Adipocyte (in vitro differentiated cells): ENCODE data around the gene ZNF862.
"Not testable (repeated sequence)": the region's sequence is repeated elsewhere in the genome, so short reads cannot be mapped to it uniquely, and the experiment has no call there.

Source experiments
- DNase-seq: peaks from one replicate; pipeline ENCODE4 v3.0.0-alpha.2; 2015; ENCODE audit warnings: low read depth
- H3K27me3 ChIP-seq: replicated peaks from 2 replicates; pipeline ENCODE4 v1.7.0; 2013; ENCODE audit warnings: mild to moderate bottlenecking, low read length, moderate library complexity; ENCODE audit not compliant: control insufficient read depth, insufficient read depth
- H3K36me3 ChIP-seq: 2 replicates; pipeline ENCODE4 v1.7.0; 2013; ENCODE audit warnings: low read length, mild to moderate bottlenecking, moderate library complexity; ENCODE audit not compliant: control insufficient read depth, insufficient read depth, severe bottlenecking
- H3K4me1 ChIP-seq: 2 replicates; pipeline ENCODE4 v1.7.0; 2013; ENCODE audit warnings: mild to moderate bottlenecking, low read length, moderate library complexity; ENCODE audit not compliant: control insufficient read depth, insufficient read depth
- H3K4me3 ChIP-seq: 2 replicates; pipeline ENCODE4 v1.7.0; 2013; ENCODE audit warnings: mild to moderate bottlenecking, low read length, moderate library complexity
- H3K9ac ChIP-seq: 2 replicates; pipeline ENCODE4 v1.7.0; 2013; ENCODE audit warnings: mild to moderate bottlenecking, low read length, moderate library complexity
- H3K9me3 ChIP-seq: 2 replicates; pipeline ENCODE4 v1.7.0; 2013; ENCODE audit warnings: mild to moderate bottlenecking, low read length, moderate library complexity; ENCODE audit not compliant: control insufficient read depth

Gene ZNF862

GRCh38 chr7:149885191-149886017, 47.2 kb downstream of the ZNF862 start:
- Histone ChIP-seq H3K9ac (no peak overlapping the region), H3K27me3 (peaks cover 3% of the 10 kb centered on the region), H3K36me3 (no peaks in the 10 kb centered on the region), H3K4me3 (no peak overlapping the region), H3K9me3 (no peaks in the 10 kb centered on the region), H3K4me1 (peaks cover 4% of the 10 kb centered on the region)
- DNase-seq, result no peak

GRCh38 chr7:149886018-149886415, 47.8 kb downstream of the ZNF862 start:
- Histone ChIP-seq H3K4me3 (no peak overlapping the region), H3K27me3 (peaks cover 3% of the 10 kb centered on the region), H3K9me3 (no peaks in the 10 kb centered on the region), H3K36me3 (no peaks in the 10 kb centered on the region), H3K9ac (no peak overlapping the region), H3K4me1 (peaks cover 4% of the 10 kb centered on the region)
- DNase-seq, result no peak

- Histone ChIP-seq H3K9ac (no peak overlapping the region), H3K4me3 (no peak overlapping the region), H3K36me3 (no peaks in the 10 kb centered on the region), H3K27me3 (peaks cover 3% of the 10 kb centered on the region), H3K9me3 (no peaks in the 10 kb centered on the region), H3K4me1 (peaks cover 4% of the 10 kb centered on the region)
- no peak for DNase-seq
Observed at GRCh38 chr7:149887311-149887710, 49.1 kb downstream of the ZNF862 start.

GRCh38 chr7:149890715-149891114, 52.5 kb downstream of the ZNF862 start:
- not testable (repeated sequence) for H3K4me3 ChIP-seq

GRCh38 chr7:149894957-149895356, 56.8 kb downstream of the ZNF862 start:
- H3K36me3 ChIP-seq, H3K4me3 ChIP-seq, H3K4me1 ChIP-seq, H3K9ac ChIP-seq, H3K9me3 ChIP-seq, DNase-seq, H3K27me3 ChIP-seq: not testable (repeated sequence)

More at GRCh38 chr7:149890715-149891114, 52.5 kb downstream of the ZNF862 start:
- H3K4me1 ChIP-seq, H3K36me3 ChIP-seq, H3K9me3 ChIP-seq, H3K9ac ChIP-seq, DNase-seq, H3K27me3 ChIP-seq: not testable (repeated sequence)

- H3K4me1 ChIP-seq, H3K9me3 ChIP-seq, H3K9ac ChIP-seq, DNase-seq, H3K27me3 ChIP-seq, H3K4me3 ChIP-seq, H3K36me3 ChIP-seq: not testable (repeated sequence)
Observed at GRCh38 chr7:149907776-149908376, 69.7 kb downstream of the ZNF862 start.

- H3K36me3 ChIP-seq, H3K4me1 ChIP-seq, H3K9ac ChIP-seq, DNase-seq, H3K4me3 ChIP-seq, H3K9me3 ChIP-seq, H3K27me3 ChIP-seq: not testable (repeated sequence)
Observed at GRCh38 chr7:149910219-149910618, 72.0 kb downstream of the ZNF862 start.

GRCh38 chr7:149912126-149912525, 74.0 kb downstream of the ZNF862 start:
- not testable (repeated sequence) for H3K36me3 ChIP-seq, H3K4me1 ChIP-seq, H3K4me3 ChIP-seq, H3K9me3 ChIP-seq, H3K27me3 ChIP-seq, H3K9ac ChIP-seq
- DNase-seq, result peak; percentile 54
